KMS-11 (cell line): ENCODE results near the gene EEF1G.

Source experiments
- H2AFZ ChIP-seq: fragments of 200-600 bp; sonication (generic); 2 replicates; pipeline ENCODE4 v1.6.1; 2016; ENCODE audit warnings: antibody characterized with exemption, mixed run types, low read depth
- H3K27ac ChIP-seq: fragments of 200-600 bp; sonication (generic); 2 replicates; pipeline ENCODE4 v1.6.1; 2016; ENCODE audit warnings: mild to moderate bottlenecking, mixed run types
- H3K27me3 ChIP-seq: fragments of 200-600 bp; sonication (generic); 2 replicates; pipeline ENCODE4 v1.6.1; 2017; ENCODE audit warnings: mild to moderate bottlenecking, low read depth, mixed run types, moderate library complexity; ENCODE audit not compliant: insufficient read depth
- H3K36me3 ChIP-seq: fragments of 200-600 bp; sonication (generic); 2 replicates; pipeline ENCODE4 v1.6.1; 2017; ENCODE audit warnings: mild to moderate bottlenecking, mixed run types; ENCODE audit not compliant: insufficient read depth
- H3K4me1 ChIP-seq: fragments of 200-600 bp; sonication (generic); 2 replicates; pipeline ENCODE4 v1.6.1; 2016; ENCODE audit warnings: mild to moderate bottlenecking, low read depth, mixed run types; ENCODE audit not compliant: poor library complexity, severe bottlenecking
- H3K4me2 ChIP-seq: fragments of 200-600 bp; sonication (generic); 2 replicates; pipeline ENCODE4 v1.7.0; 2016; ENCODE audit warnings: mild to moderate bottlenecking, mixed run types
- H3K4me3 ChIP-seq: fragments of 200-600 bp; sonication (generic); IDR thresholded peaks from 2 replicates; pipeline ENCODE4 v1.6.1; 2017; ENCODE audit warnings: low read depth, low read length, mixed read lengths; ENCODE audit not compliant: insufficient read depth
- H3K79me2 ChIP-seq: fragments of 200-600 bp; sonication (generic); 2 replicates; pipeline ENCODE4 v1.6.1; 2016; ENCODE audit warnings: low read depth, mixed run types; ENCODE audit not compliant: insufficient read depth
- H3K9ac ChIP-seq: fragments of 200-600 bp; sonication (generic); 2 replicates; pipeline ENCODE4 v1.6.1; 2016; ENCODE audit warnings: mild to moderate bottlenecking, mixed run types
- H4K20me1 ChIP-seq: fragments of 200-600 bp; sonication (generic); 2 replicates; pipeline ENCODE4 v1.6.1; 2016; ENCODE audit warnings: mild to moderate bottlenecking, mixed run types; ENCODE audit not compliant: insufficient read depth
- TF ChIP-seq, protein P1 (sequence below): fragments of 200-600 bp; sonication (generic); conservative IDR thresholded peaks from 2 replicates; pipeline ENCODE4 v1.6.1; 2017; ENCODE audit warnings: low read depth, mild to moderate bottlenecking, antibody characterized with exemption, low read length, moderate library complexity, mixed read lengths

The EEF1G gene, protein sequence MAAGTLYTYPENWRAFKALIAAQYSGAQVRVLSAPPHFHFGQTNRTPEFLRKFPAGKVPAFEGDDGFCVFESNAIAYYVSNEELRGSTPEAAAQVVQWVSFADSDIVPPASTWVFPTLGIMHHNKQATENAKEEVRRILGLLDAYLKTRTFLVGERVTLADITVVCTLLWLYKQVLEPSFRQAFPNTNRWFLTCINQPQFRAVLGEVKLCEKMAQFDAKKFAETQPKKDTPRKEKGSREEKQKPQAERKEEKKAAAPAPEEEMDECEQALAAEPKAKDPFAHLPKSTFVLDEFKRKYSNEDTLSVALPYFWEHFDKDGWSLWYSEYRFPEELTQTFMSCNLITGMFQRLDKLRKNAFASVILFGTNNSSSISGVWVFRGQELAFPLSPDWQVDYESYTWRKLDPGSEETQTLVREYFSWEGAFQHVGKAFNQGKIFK

DNA sequence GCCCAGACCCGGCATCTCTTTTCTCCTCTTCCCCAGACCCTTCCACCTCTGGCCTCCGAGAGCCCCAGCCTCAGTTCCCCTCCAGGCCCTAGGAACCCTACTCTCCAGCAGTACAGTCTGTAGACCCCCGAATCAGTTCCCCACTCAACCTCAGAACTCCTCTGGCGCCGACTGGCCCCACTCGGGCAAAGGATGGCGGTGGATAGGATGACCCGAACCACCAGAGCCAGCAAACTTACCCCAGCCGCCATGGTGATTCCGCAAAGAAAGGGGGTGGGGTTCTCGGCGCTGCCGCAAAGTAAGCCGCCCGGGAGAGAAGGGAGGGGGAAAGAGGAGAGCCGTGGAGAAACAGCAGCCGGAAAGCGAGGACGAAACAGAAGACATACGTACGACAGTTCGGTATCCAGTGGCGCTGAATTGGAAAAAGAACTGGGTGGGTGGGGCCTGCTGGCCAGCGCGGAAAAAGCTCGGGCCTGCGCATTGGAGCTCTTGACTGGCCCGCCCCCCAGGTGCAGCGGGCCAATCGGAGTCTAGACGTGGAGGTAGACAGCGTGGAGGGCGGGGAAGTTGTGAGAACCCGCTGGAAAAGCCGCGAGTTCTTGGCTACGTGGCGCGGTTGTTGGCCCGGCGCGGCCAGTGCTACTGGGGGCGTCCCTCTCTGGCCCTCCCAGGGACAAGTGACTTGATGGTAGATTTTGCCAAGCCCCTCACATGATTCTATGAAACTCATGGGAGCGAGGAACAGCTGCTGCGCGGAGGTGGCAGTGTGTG, at the start of gene EEF1G:
Gene EEF1G, minus strand, starts transcription at position 300 of the 771 bp plus-strand sequence. Its CDS starts 49 bp downstream, at position 251.
- H3K4me2 ChIP-seq: peak within 1 kb of the TSS; percentile 66
- H3K27me3 ChIP-seq: no peaks in the 10 kb centered on the region
- TF ChIP-seq, protein P1, sequence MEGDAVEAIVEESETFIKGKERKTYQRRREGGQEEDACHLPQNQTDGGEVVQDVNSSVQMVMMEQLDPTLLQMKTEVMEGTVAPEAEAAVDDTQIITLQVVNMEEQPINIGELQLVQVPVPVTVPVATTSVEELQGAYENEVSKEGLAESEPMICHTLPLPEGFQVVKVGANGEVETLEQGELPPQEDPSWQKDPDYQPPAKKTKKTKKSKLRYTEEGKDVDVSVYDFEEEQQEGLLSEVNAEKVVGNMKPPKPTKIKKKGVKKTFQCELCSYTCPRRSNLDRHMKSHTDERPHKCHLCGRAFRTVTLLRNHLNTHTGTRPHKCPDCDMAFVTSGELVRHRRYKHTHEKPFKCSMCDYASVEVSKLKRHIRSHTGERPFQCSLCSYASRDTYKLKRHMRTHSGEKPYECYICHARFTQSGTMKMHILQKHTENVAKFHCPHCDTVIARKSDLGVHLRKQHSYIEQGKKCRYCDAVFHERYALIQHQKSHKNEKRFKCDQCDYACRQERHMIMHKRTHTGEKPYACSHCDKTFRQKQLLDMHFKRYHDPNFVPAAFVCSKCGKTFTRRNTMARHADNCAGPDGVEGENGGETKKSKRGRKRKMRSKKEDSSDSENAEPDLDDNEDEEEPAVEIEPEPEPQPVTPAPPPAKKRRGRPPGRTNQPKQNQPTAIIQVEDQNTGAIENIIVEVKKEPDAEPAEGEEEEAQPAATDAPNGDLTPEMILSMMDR: no peak
- H3K79me2 ChIP-seq: peaks cover 49% of the 10 kb centered on the region
- H3K27ac ChIP-seq: peak within 1 kb of the TSS; percentile 50
- peaks cover 37% of the 10 kb centered on the region for H3K4me1 ChIP-seq
- peak within 1 kb of the TSS; percentile 63 for H3K4me3 ChIP-seq
- no peaks in the 10 kb centered on the region for H4K20me1 ChIP-seq
- H3K36me3 ChIP-seq: peaks cover 32% of the 10 kb centered on the region; the same call in 1 of the 2 replicates
- peak within 1 kb of the TSS; percentile 71 for H2AFZ ChIP-seq
- H3K9ac ChIP-seq: peak within 1 kb of the TSS; percentile 69

DNA sequence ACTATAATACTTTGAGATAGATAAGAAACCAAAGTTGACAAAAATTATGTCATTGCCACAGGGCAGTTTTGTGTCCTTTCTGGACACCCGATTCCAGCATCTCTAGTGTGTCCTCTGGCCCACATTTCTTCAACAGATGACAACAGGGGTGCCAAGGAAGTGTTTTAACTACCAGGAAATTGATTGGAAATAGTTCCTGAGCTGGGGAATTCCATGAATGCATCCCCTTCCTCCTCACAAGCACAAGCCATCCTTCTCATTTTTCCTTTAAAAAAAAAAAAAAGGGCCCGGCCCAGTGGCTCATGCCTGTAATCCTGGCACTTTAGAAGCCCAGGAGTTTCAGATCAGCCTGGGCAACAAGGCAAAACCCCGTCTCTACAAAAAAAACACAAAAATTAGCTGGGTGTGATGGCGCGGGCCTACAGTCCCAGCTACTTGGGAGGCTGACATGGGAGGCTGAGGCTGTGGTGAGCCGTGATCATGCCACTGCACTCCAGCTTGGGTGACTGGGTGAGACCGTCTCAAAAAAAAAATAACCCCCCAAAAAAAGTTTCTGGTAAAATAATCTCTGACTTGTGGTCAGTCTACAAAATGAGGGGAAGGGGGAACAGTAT, 48.9 kb upstream of the EEF1G start:
- H3K4me2 ChIP-seq: peak overlapping the region; percentile 47
- TF ChIP-seq, protein P1: no peak
- H3K36me3 ChIP-seq: no peaks in the 10 kb centered on the region
- peak overlapping the region; percentile 56 for H3K27ac ChIP-seq
- H3K79me2 ChIP-seq: no peaks in the 10 kb centered on the region
- no peaks in the 10 kb centered on the region for H3K27me3 ChIP-seq
- peak overlapping the region; percentile 70; the same call in 1 of the 2 replicates for H2AFZ ChIP-seq
- H3K4me3 ChIP-seq: no peak overlapping the region
- peaks cover 22% of the 10 kb centered on the region for H3K4me1 ChIP-seq
- H4K20me1 ChIP-seq: no peaks in the 10 kb centered on the region
- peak overlapping the region; percentile 20; the same call in 1 of the 2 replicates for H3K9ac ChIP-seq

DNA sequence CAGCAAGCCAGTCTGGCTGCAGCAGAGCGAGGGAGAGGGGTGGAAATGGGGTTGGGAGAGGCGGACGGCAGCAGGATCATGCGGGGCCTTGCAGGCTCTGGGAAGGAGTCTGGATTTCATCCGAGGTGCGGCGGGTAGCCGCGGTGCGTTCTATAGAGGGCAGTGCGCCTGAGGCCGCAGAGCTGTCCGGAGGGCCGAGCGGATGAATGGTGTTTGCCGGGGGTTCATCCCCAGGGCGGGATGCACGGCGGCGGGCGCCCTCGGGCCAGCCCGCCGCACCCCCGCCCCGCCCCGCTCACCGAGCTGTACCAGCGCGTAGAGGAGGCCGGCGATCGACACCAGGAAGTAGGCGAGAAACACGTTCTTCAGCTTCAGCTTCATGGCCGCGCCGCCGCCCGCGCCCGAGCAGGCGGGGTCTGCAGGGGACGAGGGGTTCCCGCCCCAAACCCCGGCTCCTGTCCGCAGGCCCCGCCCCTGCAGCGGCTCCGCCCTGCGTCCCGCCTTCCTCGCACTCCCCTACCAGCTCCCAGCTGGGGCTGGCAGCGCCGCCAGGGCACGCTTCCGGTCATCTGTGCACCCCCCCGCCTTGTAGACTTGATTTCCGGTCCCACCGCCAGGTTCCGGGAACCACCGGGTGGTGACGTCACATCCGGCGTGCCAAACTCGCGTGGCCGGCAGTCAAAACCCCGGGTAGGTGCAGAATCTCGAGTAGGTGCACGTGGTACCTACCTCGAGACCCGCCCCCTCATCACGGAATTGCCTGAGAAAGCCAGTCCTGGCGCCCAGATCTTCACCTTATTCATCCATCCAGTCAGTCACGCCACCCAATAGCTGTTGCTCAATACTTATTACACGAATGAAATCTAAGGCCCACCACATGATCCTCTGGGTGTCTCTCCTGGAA, 48.1 kb upstream of the EEF1G start, which contains the start of gene B3GAT3:
Gene B3GAT3, minus strand, starts transcription at position 420 of the 904 bp plus-strand sequence. Its CDS starts 39 bp downstream, at position 381.
- Histone ChIP-seq H3K4me2 (peak within 1 kb of the TSS; percentile 71), H2AFZ (peak within 1 kb of the TSS; percentile 70; the same call in 1 of the 2 replicates), H3K27ac (peak within 1 kb of the TSS; percentile 56), H4K20me1 (no peaks in the 10 kb centered on the region), H3K79me2 (no peaks in the 10 kb centered on the region), H3K9ac (peak within 1 kb of the TSS; percentile 65; the same call in 1 of the 2 replicates), H3K4me1 (peaks cover 22% of the 10 kb centered on the region), H3K4me3 (no peak within 1 kb of the TSS), H3K27me3 (no peaks in the 10 kb centered on the region), H3K36me3 (no peaks in the 10 kb centered on the region)
- TF ChIP-seq, protein P1: no peak
